NCI-H1092 (cell line): ENCODE results near the gene RHO.
"Not testable (repeated sequence)": the region's sequence is repeated elsewhere in the genome, so short reads cannot be mapped to it uniquely, and the experiment has no call there.

ENCODE experiments used
- DNase-seq: peaks from one replicate; lab custom pipeline; 2025; lab: John Stamatoyannopoulos, UW

The RHO gene

DNA sequence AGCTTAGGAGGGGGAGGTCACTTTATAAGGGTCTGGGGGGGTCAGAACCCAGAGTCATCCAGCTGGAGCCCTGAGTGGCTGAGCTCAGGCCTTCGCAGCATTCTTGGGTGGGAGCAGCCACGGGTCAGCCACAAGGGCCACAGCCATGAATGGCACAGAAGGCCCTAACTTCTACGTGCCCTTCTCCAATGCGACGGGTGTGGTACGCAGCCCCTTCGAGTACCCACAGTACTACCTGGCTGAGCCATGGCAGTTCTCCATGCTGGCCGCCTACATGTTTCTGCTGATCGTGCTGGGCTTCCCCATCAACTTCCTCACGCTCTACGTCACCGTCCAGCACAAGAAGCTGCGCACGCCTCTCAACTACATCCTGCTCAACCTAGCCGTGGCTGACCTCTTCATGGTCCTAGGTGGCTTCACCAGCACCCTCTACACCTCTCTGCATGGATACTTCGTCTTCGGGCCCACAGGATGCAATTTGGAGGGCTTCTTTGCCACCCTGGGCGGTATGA is at the start of gene RHO:
TSS of gene RHO (plus strand) at position 51 of the 512 bp plus-strand sequence. CDS start at position 146, 95 bp downstream.
- no peak for DNase-seq

DNA sequence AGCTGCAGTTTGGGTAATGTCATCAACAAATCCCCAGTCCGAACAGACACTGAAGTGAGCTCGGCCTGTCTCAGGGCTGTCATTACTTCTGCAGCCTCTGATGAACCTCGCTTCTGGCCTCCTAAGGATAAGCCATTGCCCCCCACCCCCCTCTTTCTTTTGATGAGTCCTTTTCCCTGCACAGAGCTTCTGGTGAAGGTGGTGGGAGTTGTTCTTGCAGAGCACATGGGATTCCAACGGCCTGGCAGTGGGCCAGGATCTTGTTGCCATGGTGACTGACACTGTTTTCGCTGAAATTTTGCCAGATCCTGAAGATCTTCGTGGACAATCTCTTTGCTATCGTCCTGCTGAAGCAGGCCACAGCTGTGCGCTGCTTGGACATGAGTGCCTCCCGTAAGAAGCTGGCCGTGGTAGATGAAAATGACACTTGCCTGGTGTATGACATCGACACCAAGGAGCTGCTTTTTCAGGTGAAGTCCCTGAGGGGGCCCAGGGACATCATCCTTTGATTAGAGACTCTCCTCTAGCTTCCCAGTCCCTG is 47.1 kb upstream of the RHO start:
- not testable (repeated sequence) for DNase-seq

DNA sequence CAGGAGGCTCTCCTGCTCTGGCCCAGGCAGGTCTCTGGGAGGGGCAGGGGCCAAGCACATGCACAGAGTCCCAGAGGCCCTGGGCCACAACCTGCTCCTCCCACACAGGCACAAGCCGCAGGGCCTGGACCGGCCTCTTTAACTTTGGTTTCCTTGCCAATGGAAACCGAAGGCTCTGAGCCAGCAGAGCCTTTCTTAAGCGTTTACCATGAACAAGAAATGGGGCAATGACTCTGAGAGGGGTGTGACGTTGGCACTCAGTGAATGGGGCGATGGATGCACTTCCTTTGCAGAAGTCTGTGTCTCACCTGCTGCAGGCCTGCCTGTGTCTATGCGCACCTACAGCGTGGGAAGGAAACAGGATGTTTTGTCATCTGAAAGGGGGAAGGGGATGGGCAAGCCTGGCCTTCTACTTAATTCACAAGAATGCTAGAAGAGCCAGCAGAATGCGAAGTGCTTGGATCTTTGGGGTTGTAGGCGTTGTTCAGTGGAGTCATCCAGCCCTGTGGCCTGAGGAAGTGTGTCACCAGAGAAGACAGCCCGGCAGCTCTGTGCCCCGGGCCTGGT is 46.6 kb upstream of the RHO start:
- DNase-seq = no peak

DNA sequence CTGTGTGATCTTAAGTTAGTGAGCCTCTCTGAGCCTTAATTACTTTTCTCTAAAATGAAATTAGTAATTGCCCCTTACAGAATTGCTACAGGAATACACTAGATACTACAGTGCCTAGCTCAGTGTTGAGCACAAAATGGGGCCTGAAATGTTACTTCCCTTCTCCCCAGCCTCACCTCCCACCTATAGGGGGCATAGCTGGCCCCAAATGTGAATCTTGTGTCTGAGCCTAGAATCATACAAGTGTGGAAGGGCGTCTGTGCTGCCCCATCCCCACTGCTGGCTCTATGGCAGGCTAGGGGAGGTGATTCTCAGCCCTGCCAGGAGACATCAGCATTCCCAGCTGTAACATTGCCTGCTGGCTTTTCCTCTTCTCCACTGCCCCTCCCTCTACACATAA is 45.7 kb upstream of the RHO start:
- DNase-seq = no peak

DNA sequence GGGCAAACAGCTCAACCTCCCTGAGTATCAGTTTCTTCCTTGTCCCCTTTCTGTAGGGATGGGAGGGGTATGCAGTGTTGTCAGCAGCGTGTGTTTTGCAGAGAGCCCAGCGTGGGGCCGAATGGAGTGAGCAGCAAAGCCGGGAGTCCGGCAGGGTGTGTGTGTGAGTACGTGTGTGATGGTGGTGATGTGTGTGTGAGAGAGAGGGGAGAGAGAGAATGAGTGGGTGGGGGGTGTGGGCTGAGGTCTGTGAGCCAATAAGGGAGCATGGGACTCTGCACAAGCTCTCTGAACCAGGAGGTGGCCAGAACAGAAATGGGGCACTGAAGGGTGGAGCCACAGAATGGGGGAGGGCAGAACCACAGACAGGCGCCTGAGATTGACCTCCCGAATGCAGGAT is 44.6 kb upstream of the RHO start:
- no peak for DNase-seq

DNA sequence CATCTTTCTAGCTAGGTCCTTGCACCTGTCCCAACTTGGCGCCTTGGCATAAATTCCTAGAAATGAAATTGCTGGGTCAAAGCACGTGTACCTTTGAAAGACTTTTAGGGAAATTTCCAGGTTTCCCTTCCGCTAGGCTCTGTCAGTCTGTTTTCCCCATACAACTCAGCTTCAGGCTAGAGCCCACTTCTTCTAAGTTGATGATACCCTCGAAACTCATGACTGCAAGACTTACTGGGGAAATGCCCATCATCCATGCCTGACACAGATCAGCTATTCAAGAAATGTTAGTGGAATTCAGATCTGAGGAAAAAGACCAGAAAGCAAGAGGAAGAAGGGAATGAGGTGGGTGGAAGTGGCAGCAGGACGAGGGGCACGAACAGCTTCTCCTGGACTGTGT is 43.3 kb upstream of the RHO start:
- DNase-seq = not testable (repeated sequence)

DNA sequence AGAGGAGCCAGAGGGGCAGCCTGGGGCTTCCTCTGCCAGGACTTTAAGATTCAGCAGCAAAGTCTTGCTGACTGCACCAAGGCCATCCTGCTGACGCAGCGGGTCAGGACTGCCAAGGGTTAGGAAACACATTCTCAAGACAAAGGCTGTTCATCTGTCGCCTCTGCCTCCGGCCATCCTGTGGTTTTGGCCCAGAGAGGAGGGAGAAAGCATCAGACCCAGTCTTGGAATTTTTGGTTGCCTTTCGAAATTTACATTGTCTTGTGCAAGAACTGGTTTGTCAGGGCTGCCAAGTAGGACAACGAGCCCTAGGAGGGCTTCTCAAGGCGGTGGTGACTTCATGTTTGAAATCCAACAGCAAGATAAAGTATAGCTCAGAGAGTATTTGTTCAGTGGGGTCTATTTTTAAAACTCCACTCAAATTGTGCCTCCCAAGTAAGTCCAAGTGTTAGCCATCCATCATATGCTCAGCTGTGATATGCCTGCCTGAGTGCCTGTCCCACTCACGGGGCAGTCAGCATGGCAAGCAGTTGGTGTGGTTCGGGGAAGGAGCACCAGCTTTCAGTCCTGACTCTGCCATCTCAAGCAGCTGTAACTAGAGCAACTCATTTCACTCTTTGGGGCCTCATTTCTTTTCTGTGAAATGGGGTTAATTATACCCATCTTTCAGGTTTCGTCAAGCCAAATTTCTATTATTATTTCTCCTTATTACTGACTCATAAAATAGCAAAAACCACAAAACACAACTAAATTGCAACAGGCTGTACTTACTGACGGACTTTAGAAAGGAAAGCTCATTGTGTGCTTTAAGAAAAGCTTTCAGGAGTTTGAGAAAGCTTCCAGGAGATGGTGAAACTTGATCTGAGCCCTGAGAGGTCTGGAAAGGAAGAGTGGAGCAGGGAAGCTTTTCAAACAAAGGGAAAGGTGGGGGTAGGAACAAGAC is 42.4 kb upstream of the RHO start:
- DNase-seq = no peak

DNA sequence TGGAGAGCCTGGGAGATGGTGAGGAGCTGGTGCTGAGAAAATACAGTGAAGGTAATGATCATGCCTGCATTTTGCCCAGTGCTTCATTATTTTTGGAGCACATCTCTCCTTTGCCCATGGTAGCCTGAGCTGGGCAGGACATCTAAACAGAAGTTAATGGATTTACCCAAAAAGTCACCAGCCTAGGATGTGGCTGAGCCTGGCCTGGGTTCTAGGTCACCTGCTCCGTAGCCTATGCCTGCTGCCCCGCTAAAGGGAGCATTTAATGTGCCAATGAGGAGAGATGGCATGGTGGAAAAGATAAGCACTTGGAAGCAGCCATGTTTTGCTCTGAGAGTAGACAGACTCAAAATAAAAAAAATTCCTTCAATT is 41.8 kb upstream of the RHO start:
- no peak for DNase-seq

DNA sequence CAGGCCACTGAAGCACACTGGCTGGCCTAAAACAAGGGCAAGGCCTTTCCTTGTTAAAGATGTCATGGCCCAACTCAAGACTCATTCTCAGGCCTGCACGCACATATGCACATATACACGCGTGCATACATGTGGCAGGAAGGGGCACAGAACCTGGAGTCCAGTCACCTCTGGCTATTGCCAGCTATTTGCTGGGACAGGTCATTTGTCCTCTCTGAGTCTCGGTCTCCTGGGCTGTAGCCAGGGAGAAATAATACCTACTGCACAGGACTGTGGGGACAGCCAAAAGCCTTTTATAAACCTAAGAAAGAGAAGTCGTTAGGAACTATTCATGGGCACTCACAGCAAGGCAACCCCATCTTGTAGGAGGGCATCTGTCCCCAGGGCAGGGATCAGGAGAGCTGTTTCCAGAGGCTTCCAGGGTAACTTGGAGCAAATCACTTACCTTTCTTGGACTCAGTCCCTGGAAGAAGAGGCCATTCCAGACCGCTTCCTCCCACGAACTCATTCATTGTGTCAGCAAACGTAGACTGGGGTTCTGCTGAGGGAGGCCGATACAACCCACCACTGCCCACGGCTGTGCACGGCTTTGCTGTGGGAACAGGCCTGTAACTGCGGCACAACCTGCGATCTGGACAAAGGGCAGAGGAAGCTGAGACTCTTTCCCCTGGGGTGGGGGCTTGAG is 41.1 kb upstream of the RHO start:
- no peak for DNase-seq

DNA sequence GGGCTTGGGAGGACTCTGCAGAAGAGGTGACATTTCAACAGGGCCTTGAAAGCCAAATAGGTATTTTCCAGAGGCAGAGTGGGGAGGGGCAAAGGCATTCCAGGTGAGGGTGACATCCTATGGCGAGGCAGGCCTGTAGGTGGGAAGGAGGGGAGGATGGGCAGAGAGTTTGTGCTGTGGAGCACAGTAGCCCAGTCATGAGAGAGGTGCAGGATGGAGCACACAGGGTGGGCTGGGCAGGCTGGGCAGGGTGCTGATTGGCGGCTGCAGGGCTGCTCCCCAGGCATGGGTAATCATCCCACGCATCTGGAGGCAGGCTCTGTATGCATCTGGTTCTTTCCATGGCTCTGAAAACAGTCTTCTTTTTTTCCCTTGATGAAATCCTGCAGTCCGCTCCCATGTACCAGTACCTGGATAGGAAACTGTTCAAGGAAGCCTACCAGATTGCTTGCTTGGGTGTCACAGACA is 40.5 kb upstream of the RHO start:
- not testable (repeated sequence) for DNase-seq

DNA sequence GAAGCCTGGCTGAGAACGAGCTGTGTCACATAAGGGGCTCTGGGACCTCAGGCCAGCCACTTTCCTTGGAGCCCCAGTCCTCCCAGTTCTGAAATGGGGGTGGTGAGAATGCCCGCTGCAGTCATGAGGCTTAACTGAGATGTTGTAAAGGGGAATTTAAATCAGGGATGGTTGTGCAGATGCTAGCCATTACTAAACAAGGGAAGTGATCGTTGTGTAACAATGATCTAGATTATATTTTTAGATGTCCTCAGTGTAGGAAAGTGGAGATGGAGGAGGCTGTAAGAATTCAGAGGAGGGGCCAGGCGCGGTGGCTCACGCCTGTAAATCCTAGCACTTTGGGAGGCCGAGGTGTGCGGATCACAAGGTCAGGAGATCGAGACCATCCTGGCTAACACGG is 39.2 kb upstream of the RHO start:
- not testable (repeated sequence) for DNase-seq

DNA sequence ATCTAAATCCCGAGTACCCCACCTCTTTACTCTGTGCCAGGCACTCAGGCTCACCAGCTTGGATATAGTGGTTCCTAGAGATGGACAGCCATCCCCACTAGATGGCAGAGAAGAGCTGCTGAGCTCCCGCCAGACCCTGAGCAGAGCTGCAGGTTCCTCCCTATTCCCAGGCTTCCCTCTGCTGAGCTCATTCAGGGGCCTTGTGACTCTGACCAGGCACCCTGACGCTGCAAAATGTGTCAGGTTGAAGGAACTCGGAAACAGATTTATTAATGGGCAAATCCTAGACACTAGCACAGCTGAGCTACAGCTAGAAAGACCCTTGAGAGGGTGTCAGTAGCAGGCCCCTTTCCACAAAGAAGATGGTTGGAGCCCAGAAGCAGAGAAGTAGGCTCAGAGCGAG is 38.2 kb upstream of the RHO start:
- DNase-seq = peak; percentile 71

DNA sequence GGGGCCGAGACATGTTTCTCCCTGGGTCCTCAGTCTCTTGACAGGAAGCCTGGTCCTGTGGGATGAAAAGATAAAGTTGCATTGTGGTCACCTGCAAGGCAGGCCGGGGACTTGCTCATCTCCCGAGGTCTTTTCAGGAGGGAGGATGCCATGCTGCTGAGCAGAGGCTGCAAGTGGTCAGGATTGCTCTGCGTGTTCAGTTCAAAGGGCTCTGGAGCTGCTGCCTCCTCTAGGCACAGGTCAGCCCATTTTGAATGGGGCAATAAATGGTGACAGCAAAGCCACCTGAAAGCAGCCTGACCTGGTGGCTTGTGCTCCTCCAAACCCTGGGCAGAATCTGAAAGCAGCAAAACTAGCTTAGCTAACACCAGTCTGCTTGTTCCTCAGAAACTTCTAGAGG is 37.4 kb upstream of the RHO start:
- DNase-seq = not testable (repeated sequence)

DNA sequence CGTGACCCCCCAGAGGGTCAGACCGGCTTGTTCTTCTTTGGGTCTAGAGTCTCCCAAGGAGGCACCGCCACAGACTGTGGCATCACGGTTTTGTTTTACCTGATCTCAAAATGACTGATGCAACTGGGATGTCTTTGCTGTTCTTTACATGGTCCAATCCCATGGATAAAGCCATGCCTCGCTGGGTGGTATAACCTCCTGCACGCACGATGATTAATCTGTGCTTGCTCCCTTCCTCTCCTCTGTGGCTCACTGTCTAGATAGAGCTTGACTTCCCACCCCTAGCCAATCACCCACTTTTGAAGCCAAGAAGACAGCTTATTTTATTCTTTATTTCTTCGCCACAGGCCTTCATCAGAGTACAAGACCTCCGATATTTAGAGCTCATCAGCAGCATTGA is 36.6 kb upstream of the RHO start:
- no peak for DNase-seq

DNA sequence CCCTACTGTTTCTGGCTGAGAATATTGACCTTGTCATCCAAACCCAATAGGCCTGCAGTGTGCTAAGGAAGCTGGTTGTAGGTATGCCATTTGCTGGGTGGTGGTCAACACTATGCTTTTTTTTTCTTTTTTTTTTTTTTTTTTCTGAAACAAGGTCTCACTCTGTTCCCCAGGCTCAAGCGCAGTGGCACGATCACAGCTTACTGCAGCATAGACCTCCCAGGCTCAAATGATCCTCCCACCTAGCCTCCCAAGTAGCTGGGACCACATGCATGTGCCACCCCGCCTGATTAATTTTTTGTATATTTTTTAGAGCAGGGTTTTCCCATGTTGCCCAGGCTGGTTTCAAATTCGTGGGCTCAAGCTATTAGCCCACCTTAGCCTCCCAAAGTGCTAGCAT is 35.7 kb upstream of the RHO start:
- DNase-seq = no peak

DNA sequence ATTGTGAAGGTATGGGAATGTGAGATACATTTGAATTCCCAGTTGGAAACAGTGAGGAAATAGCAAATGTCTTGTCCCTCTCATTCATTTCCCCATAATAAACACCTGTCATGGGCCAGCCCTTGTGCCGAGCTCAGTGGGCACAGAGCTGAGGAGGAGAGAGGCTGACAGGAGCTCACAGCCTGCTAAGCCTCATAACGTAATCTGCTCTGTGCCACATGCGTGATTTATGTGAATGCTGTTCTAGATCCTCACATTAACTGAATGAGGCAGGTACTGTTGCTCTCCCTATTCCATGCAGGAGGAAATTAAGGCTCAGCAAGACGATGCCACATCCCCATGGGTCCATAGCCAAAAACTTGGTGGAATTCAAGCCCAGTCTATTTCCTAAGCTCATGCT is 35.2 kb upstream of the RHO start:
- no peak for DNase-seq

DNA sequence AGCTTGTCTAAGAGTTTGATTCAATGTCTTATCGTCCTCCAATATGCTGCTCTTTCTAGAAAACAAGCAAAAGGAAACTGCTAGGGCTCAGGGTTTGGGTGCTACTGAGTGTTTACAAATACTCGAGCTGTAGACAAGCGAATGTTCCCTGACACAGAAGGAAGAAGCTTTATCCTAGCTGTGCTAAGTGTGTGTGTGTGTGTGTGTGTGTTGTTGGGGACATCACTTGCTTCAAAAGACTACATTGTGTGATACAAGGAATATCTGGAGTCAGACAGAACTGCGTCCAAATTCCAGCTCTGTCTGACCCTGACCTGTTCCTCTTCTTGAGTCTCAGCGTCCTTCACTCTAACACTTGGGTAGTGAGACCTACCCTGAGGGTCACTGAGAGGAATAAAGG is 33.9 kb upstream of the RHO start:
- not testable (repeated sequence) for DNase-seq

DNA sequence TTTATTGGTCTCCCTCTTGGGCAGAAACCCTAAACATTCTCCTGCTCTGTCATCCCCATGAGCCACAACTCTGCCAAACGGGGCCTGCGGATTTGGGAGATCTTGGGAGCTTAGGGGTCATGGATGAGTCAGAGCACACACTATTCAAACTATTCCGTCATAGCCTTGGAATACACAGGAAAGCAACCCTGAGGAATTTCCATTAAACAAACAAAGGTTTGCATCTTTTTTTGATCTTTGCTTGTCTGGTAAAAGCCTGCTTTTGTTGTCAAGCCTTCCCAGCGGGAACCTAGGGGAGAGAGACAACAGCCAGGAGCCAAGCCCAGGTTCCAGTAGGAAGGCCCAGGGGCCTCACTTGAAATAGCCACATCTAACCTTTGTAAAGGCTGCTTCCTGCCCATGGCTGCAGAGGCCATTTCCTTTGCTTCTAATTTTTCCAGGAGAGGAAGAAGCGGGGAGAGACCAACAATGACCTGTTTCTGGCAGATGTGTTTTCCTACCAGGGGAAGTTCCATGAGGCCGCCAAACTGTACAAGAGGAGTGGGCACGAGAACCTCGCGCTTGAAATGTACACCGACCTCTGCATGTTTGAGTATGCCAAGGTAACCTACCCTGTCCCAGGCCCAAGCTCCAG is 33.3 kb upstream of the RHO start:
- not testable (repeated sequence) for DNase-seq

DNA sequence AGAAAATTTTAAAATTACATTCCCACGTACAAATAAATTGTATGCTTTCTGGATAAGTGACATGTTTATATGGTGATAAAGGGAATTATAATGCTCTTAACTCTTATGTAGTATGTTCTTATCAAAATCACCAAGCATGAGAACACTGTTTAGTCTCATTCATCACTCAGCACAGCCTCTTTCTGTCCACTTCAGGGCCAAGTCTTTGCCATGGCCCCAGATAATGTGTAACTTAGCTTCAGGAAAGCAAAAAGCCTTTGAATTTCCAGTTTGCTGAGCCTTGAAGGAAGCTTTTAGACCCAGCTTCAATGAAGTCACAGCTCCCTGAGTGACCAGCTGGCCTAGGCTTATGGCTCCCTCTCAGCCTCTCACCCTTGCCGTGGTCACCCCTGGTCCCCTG is 30.6 kb upstream of the RHO start:
- DNase-seq = not testable (repeated sequence)

DNA sequence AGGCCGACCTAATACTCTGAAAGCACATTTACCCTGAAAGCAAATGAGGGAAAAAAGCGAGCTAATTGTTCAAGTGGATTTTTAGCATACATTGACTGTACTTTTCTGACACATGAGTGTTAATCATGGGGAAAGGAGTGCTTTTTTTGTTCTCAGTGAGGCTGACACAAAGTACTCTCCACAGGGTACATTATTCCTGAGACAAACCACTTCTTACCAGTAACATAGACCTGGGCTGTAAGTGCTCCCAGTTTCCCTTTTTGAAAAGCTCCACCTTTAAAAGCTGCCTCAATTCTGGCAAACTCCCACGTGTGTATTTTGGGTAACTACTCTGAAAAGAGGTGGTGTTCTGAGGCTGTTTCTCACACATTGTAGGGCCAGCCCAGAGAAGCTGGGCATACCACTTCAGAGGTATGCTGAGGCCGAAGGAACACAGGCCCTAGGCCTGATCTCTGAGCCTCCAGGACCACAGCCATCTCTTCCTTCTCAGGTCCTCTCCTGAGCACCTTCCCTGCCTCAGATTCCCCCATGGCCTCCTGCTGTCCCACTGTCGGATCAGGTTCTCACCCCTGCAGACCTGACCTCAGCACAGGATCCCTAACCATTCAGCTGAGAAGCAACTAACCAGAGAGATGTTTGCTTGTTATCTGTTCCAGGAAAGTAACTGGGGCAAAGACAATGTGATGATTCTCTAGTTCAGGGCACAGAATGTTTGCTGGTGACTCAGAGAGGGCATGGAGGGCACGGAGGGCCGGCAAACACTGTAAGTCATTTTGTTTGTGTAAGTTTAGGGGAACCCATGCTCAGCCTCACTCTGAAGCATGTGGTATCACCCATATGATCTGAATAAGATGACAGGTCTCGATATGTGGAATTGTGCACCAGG is 29.6 kb upstream of the RHO start:
- DNase-seq = not testable (repeated sequence)
